Endothelial cell (in vitro differentiated cells): ENCODE measurements around the gene HYLS1. TPM values are rescaled to one million over a fixed set of nuclear protein-coding genes. Genes with fewer than 3 reads are reported as not detected.

Experiments used
- DNase-seq: peaks from one replicate; pipeline ENCODE4 v3.0.0; 2021; ENCODE audit warnings: low spot score
- H3K27ac Mint-ChIP-seq: one replicate; pipeline ENCODE4 v1.8.0; 2021; ENCODE audit warnings: mixed read lengths, inconsistent platforms; ENCODE audit not compliant: unreplicated experiment
- H3K27me3 Mint-ChIP-seq: one replicate; pipeline ENCODE4 v1.8.0; 2021; ENCODE audit warnings: mild to moderate bottlenecking, moderate library complexity, mixed read lengths, inconsistent platforms; ENCODE audit not compliant: unreplicated experiment
- H3K36me3 Mint-ChIP-seq: one replicate; pipeline ENCODE4 v1.8.0; 2021; ENCODE audit warnings: mild to moderate bottlenecking, low read depth, mixed read lengths, inconsistent platforms; ENCODE audit not compliant: unreplicated experiment
- H3K4me1 Mint-ChIP-seq: one replicate; pipeline ENCODE4 v1.8.0; 2021; ENCODE audit warnings: mild to moderate bottlenecking, mixed read lengths, inconsistent platforms; ENCODE audit not compliant: unreplicated experiment
- H3K4me3 Mint-ChIP-seq: one replicate; pipeline ENCODE4 v1.8.0; 2021; ENCODE audit warnings: mild to moderate bottlenecking, mixed read lengths, inconsistent platforms; ENCODE audit not compliant: unreplicated experiment
- H3K9me3 Mint-ChIP-seq: one replicate; pipeline ENCODE4 v1.8.0; 2021; ENCODE audit warnings: mixed read lengths, inconsistent platforms; ENCODE audit not compliant: unreplicated experiment
- total RNA-seq: library from RNA; stranded (reverse); fragmentation: NEBNext Ultra II Directional; extraction: Animal tissue kit (Norgen Biotek cat#: 25700); gene quantifications from one replicate; pipeline ENCODE4 v1.2.1, GENCODE V29; 2021; ENCODE audit not compliant: unreplicated experiment
- TF ChIP-seq, protein P1 (sequence below): fragments of 200-600 bp; sonication (generic); IDR thresholded peaks from one replicate; pipeline ENCODE4 v1.5.0; 2021; ENCODE audit warnings: antibody characterized with exemption; ENCODE audit not compliant: unreplicated experiment

Gene HYLS1
- total RNA-seq, 1 donor from 2014 or later, result 5.5 TPM

DNA sequence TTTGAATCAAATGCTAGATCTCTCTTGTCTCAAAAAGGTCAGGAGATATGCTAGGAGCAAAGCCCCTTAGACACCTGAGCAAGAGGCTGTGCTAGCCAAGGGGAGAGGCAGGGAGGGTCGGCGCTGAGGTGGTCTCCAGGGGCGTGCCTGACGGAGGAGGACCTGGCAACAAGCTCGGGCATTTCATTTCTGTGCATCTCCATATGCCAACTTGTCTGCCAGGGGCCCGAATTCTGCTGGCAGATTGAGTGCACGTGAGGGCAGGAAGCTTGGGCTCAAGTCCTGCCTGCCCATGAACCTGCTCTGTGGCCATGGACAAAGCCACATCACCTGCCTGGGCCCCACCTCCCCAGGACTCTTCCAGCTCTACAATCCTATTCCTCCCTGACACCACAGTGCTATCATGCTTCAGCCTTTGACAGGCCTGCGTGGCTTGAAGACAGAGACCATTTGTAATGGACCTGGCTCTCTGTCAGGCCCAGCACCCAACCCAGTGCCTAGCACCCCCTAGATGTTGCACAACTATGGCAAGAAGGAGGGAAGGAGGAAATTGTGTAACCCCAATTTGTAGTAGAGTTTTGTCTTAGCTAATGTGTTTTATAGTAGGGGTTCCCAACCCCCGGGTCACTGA, 42.1 kb downstream of the HYLS1 start:
- H3K4me3 Mint-ChIP-seq, result no peak overlapping the region
- H3K4me1 Mint-ChIP-seq, result peaks cover 2% of the 10 kb centered on the region
- H3K36me3 Mint-ChIP-seq, result no peaks in the 10 kb centered on the region
- no peak for DNase-seq
- TF ChIP-seq, protein P1, sequence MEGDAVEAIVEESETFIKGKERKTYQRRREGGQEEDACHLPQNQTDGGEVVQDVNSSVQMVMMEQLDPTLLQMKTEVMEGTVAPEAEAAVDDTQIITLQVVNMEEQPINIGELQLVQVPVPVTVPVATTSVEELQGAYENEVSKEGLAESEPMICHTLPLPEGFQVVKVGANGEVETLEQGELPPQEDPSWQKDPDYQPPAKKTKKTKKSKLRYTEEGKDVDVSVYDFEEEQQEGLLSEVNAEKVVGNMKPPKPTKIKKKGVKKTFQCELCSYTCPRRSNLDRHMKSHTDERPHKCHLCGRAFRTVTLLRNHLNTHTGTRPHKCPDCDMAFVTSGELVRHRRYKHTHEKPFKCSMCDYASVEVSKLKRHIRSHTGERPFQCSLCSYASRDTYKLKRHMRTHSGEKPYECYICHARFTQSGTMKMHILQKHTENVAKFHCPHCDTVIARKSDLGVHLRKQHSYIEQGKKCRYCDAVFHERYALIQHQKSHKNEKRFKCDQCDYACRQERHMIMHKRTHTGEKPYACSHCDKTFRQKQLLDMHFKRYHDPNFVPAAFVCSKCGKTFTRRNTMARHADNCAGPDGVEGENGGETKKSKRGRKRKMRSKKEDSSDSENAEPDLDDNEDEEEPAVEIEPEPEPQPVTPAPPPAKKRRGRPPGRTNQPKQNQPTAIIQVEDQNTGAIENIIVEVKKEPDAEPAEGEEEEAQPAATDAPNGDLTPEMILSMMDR, result no peak
- no peak overlapping the region for H3K27ac Mint-ChIP-seq
- peaks cover 6% of the 10 kb centered on the region for H3K27me3 Mint-ChIP-seq
- no peaks in the 10 kb centered on the region for H3K9me3 Mint-ChIP-seq

DNA sequence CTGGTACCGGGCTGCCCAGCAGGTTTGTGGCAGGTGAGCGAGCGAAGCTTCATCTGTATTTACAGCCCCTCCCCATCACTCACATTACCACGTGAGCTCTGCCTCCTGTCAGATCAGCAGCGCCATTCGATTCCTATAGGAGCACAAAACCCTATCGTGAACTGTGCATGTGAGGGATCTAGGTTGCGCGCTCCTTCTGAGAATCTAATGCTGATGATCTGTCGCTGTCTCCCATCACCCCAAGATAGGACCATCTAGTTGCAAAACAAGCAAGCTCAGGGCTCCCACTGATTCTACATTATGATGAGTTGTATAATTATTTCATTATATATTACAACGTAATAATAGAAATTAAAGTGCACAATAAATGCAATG, 42.6 kb downstream of the HYLS1 start:
- no peaks in the 10 kb centered on the region for H3K9me3 Mint-ChIP-seq
- H3K27me3 Mint-ChIP-seq, result peaks cover 6% of the 10 kb centered on the region
- H3K27ac Mint-ChIP-seq, result no peak overlapping the region
- H3K36me3 Mint-ChIP-seq, result no peaks in the 10 kb centered on the region
- TF ChIP-seq, protein P1, result no peak
- H3K4me1 Mint-ChIP-seq, result peaks cover 2% of the 10 kb centered on the region
- no peak overlapping the region for H3K4me3 Mint-ChIP-seq
- no peak for DNase-seq

DNA sequence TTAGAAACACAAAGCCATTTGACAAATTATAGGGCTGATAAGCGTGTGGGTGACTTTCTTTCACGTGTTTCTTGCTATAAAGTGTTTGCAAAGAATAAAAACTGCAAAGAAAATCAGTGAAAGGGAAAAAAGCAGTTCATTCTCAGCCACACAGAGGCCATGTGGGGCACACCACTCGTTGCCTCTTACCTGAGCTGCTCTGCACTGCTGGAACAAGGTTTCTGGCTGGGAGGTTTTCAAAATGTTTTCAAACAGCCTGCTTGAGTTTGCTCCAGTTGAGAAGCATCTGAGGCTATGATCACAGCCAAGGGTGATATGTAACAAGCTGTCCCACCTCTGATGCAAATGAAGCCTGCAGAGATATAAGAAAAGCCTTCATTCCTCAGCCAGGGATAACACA, 43.6 kb downstream of the HYLS1 start:
- H3K4me3 Mint-ChIP-seq, result no peak overlapping the region
- H3K27ac Mint-ChIP-seq, result no peak overlapping the region
- no peaks in the 10 kb centered on the region for H3K9me3 Mint-ChIP-seq
- DNase-seq, result no peak
- H3K36me3 Mint-ChIP-seq, result no peaks in the 10 kb centered on the region
- peaks cover 7% of the 10 kb centered on the region for H3K27me3 Mint-ChIP-seq
- TF ChIP-seq, protein P1, result no peak
- H3K4me1 Mint-ChIP-seq, result peaks cover 2% of the 10 kb centered on the region

DNA sequence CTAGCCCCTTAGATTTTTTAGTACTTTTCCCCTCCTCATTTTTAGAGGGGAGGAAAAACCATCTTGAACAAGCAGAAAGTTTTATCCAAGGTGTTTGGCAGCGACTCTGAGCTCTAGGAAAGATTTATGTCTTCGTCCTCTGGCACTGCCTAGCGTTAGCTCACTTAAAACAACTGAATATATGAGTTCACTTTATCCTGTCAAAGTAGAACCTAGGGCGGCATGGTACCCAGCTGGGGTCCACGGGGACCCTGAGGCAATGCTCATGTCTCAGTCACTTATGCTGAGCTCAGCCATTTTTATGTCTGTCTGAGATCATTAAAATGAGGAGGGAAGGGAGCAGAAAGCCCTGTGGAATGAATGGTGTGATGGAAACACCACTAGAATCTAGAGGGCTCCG, 44.2 kb downstream of the HYLS1 start:
- peaks cover 7% of the 10 kb centered on the region for H3K27me3 Mint-ChIP-seq
- H3K27ac Mint-ChIP-seq, result no peak overlapping the region
- H3K36me3 Mint-ChIP-seq, result no peaks in the 10 kb centered on the region
- peaks cover 2% of the 10 kb centered on the region for H3K4me1 Mint-ChIP-seq
- TF ChIP-seq, protein P1, result no peak
- H3K4me3 Mint-ChIP-seq, result no peak overlapping the region
- DNase-seq, result no peak
- H3K9me3 Mint-ChIP-seq, result no peaks in the 10 kb centered on the region

DNA sequence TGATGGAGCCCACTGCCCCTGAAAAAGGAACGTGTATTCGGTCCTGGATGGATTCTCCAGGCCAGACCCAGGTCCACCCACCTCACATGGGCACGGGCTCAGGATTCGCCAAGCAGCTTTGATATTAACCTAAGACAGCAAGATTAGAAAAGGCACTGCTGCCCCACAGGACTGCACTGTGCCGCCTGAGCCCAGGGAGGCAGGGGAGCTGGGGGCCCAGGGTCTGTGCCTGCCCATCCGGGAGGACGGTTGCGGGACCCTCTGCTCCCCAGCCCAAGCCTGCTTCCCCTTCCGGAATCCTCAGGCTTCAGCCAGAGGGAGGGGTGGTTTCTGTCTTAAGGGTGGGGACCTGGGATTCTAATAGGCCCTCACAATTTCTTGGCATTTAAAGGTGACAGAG, 44.8 kb downstream of the HYLS1 start:
- H3K4me3 Mint-ChIP-seq, result no peak overlapping the region
- TF ChIP-seq, protein P1, result no peak
- H3K27ac Mint-ChIP-seq, result no peak overlapping the region
- peaks cover 2% of the 10 kb centered on the region for H3K4me1 Mint-ChIP-seq
- H3K27me3 Mint-ChIP-seq, result peaks cover 5% of the 10 kb centered on the region
- no peaks in the 10 kb centered on the region for H3K9me3 Mint-ChIP-seq
- no peak for DNase-seq
- H3K36me3 Mint-ChIP-seq, result no peaks in the 10 kb centered on the region
